ENCODE measurements around the gene COL8A2.

The COL8A2 gene

DNA sequence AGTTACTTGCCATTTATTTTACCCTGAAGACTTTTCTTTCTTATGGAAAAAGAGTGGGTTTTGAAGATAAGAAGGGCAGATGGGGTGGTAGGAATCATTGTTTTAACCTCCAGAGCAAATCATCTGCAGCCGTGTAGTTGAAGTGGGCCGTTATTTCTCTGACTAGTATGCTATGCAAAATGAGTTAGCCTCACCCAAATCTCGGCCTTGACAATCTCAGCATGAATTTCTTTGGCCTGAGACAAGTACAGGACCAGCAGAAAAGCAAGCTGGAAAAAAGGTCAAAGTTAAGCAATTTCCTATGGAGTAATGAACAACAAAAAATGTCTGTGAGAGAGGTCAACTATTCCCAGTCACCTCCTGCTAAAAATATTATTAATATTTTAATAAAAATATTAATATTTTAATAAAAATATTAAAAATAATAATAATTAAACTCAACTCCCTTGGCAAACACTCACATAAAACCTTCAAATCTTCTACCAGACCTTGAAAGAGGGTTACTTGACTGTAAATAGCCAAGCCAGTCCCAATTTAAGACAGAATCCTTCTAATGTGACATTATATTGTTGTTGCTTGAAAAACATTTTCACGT, 47.9 kb downstream of the COL8A2 start:
- H3K27ac ChIP-seq (replicated peaks) = no peak overlapping the region
- no peaks in the 10 kb centered on the region for H3K27me3 ChIP-seq (ENCODE audit: insufficient read depth, poor library complexity, severe bottlenecking)
- no peak for DNase-seq (ENCODE audit: low read depth in 1 of 2, low spot score in 1 of 2)
- TF ChIP-seq GABPA (IDR thresholded peaks at IDR 0.05; ENCODE audit: low read depth) = no peak
- TF ChIP-seq SPI1 (IDR thresholded peaks at IDR 0.05; ENCODE audit: borderline replicate concordance, low read depth) = no peak
- TF ChIP-seq, protein P1, sequence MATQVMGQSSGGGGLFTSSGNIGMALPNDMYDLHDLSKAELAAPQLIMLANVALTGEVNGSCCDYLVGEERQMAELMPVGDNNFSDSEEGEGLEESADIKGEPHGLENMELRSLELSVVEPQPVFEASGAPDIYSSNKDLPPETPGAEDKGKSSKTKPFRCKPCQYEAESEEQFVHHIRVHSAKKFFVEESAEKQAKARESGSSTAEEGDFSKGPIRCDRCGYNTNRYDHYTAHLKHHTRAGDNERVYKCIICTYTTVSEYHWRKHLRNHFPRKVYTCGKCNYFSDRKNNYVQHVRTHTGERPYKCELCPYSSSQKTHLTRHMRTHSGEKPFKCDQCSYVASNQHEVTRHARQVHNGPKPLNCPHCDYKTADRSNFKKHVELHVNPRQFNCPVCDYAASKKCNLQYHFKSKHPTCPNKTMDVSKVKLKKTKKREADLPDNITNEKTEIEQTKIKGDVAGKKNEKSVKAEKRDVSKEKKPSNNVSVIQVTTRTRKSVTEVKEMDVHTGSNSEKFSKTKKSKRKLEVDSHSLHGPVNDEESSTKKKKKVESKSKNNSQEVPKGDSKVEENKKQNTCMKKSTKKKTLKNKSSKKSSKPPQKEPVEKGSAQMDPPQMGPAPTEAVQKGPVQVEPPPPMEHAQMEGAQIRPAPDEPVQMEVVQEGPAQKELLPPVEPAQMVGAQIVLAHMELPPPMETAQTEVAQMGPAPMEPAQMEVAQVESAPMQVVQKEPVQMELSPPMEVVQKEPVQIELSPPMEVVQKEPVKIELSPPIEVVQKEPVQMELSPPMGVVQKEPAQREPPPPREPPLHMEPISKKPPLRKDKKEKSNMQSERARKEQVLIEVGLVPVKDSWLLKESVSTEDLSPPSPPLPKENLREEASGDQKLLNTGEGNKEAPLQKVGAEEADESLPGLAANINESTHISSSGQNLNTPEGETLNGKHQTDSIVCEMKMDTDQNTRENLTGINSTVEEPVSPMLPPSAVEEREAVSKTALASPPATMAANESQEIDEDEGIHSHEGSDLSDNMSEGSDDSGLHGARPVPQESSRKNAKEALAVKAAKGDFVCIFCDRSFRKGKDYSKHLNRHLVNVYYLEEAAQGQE (IDR thresholded peaks at IDR 0.05; ENCODE audit: insufficient replicate concordance, low read depth) = no peak
- TF ChIP-seq POLR2AphosphoS5 (IDR thresholded peaks at IDR 0.05; ENCODE audit: low read depth) = no peak
- TF ChIP-seq, protein P2, sequence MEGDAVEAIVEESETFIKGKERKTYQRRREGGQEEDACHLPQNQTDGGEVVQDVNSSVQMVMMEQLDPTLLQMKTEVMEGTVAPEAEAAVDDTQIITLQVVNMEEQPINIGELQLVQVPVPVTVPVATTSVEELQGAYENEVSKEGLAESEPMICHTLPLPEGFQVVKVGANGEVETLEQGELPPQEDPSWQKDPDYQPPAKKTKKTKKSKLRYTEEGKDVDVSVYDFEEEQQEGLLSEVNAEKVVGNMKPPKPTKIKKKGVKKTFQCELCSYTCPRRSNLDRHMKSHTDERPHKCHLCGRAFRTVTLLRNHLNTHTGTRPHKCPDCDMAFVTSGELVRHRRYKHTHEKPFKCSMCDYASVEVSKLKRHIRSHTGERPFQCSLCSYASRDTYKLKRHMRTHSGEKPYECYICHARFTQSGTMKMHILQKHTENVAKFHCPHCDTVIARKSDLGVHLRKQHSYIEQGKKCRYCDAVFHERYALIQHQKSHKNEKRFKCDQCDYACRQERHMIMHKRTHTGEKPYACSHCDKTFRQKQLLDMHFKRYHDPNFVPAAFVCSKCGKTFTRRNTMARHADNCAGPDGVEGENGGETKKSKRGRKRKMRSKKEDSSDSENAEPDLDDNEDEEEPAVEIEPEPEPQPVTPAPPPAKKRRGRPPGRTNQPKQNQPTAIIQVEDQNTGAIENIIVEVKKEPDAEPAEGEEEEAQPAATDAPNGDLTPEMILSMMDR (IDR thresholded peaks at IDR 0.05; ENCODE audit: insufficient read depth, low read length) = no peak
- H3K4me3 ChIP-seq (replicated peaks; ENCODE audit: insufficient read depth, low read length) = no peak overlapping the region

DNA sequence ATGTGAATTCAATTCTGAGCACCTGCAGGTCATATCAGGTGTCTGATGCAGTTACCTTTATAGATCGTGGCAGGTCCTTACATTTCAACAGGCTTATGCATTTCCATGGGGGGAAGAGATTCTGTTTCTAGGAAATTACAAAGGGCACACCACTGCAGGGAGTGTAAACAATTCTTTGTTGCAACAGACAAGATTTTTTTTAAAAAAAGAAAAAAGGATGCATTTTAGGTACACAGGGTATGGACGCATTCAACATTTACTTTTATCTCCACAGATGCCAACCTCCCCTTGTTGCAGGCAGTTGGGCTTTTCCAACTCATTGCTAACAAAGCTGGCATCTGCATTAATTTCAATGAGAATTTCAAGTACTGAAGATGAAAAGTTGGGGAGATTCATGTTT, 54.7 kb downstream of the COL8A2 start:
- no peak for DNase-seq (ENCODE audit: low read depth in 1 of 2, low spot score in 1 of 2)
- TF ChIP-seq, protein P1 (IDR thresholded peaks at IDR 0.05; ENCODE audit: insufficient replicate concordance, low read depth) = no peak
- TF ChIP-seq POLR2AphosphoS5 (IDR thresholded peaks at IDR 0.05; ENCODE audit: low read depth) (no peak), SPI1 (IDR thresholded peaks at IDR 0.05; ENCODE audit: borderline replicate concordance, low read depth) (no peak), GABPA (IDR thresholded peaks at IDR 0.05; ENCODE audit: low read depth) (no peak)
- TF ChIP-seq, protein P2 (IDR thresholded peaks at IDR 0.05; ENCODE audit: insufficient read depth, low read length) = no peak
- no peak overlapping the region for H3K4me3 ChIP-seq (replicated peaks; ENCODE audit: insufficient read depth, low read length)
- no peak overlapping the region for H3K27ac ChIP-seq (replicated peaks)
- no peaks in the 10 kb centered on the region for H3K27me3 ChIP-seq (ENCODE audit: insufficient read depth, poor library complexity, severe bottlenecking)

DNA sequence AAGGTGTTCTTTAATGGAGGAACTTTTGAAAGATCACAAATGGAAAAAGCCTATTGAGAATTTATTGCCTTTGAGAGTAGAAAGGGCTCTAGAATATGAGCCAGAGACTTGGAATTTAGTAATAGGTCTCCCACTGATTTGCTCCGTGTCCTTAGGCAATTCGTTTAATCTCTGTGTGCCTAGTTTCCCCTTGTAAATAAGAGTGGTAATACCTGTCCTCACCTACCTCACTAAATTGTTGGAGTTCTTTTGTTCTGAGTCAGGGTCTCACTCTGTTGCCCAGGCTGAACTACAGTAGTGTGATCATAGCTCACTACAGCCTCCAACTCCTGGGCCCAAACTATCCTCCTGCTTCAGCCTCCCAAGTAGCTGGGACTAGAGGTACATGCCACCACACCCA, 56.2 kb downstream of the COL8A2 start:
- no peak overlapping the region for H3K4me3 ChIP-seq (replicated peaks; ENCODE audit: insufficient read depth, low read length)
- TF ChIP-seq POLR2AphosphoS5 (IDR thresholded peaks at IDR 0.05; ENCODE audit: low read depth) (no peak), SPI1 (IDR thresholded peaks at IDR 0.05; ENCODE audit: borderline replicate concordance, low read depth) (no peak), GABPA (IDR thresholded peaks at IDR 0.05; ENCODE audit: low read depth) (no peak)
- TF ChIP-seq, protein P1 (IDR thresholded peaks at IDR 0.05; ENCODE audit: insufficient replicate concordance, low read depth) = no peak
- TF ChIP-seq, protein P2 (IDR thresholded peaks at IDR 0.05; ENCODE audit: insufficient read depth, low read length) = no peak
- no peak for DNase-seq (ENCODE audit: low read depth in 1 of 2, low spot score in 1 of 2)

More for the DNA sequence above, 56.2 kb downstream of the COL8A2 start:
- no peak overlapping the region for H3K27ac ChIP-seq (replicated peaks)
- no peaks in the 10 kb centered on the region for H3K27me3 ChIP-seq (ENCODE audit: insufficient read depth, poor library complexity, severe bottlenecking)
